ENCODE results near the gene LINGO1. TPM values are rescaled to one million over a fixed set of nuclear protein-coding genes. Genes with fewer than 3 reads are reported as not detected.

LINGO1 gene
- total and polyA plus RNA-seq, 9 of the 15 experiments (the other 6 are each of a cell fraction or from before 2014, with no cell fraction given), result 0.07 to 15.3 (median 2.1) TPM

DNA sequence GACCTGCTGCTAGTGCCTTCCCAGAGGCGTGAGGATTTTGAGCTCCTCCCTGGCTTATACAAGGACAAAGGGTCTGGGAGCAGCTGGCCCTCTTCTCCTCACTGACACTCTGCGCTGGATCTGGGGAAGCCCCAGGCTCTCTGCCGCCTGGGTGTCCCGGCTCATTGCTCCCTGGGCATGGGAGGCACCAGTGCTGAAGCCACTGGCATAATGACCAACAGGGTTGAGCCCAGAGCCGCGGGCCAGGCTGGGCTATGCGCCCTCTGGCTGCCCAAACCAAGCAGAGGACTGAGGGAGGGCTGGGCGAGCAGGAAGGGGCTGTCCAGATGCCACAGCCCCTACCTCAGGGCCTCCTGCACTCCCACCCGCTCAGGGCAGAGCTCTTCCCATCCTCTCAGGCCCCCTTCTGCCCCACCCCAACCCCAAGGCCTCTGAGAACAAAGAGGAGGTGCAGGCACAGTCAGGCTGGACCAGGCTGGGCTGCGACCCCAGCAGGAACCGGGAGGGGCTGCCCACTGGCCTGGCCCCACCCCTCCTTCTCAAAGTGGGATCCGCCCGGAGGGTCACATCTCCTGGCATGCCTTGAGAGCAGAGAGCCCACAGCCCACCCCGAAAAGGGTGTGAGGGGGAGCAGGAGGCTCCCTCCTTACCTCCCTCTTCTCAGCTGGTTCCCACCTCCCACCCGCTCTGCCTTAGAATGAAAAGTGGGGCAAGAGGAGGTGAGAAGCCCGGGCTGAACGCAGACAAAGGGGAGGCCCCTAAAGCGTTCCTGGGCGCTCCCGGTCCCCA lies 1.6 kb downstream of the LINGO1 start:
- peaks cover 27% of the 10 kb centered on the region for H3K79me2 ChIP-seq (ENCODE audit: control insufficient read depth, insufficient read depth, low read length)
- H3K36me3 ChIP-seq (ENCODE audit: control insufficient read depth, insufficient read depth, low read length), result no peaks in the 10 kb centered on the region
- intact Hi-C loops (cut with micrococcal nuclease) (loop anchor here (5.0 kb wide), 1 partner anchor 241 kb away; no protein-coding TSS in a partner anchor), in situ Hi-C loops (cut with MboI) (no loop called here)
- ChIA-PET POLR2A (interaction anchor here (0.7 to 1.3 kb wide), 4 partner anchors 11 to 73 kb away, joined by 3 to 6 read pairs (median 4); no protein-coding TSS in a partner anchor), CTCF (ENCODE audit: low intra/inter-chr PET ratio) (interaction anchor here (4.2 kb wide), 1 partner anchor 190 kb away, joined by 97 read pairs; no protein-coding TSS in a partner anchor)
- H3K4me3 ChIP-seq, result peak overlapping the region; percentile 48
- no peak overlapping the region for H3K27ac ChIP-seq (ENCODE audit: extremely low read depth, low read depth, low read length)
- WGBS (ENCODE audit: insufficient coverage, low coverage, missing lambda C conversion rate), result 53% methylated on average over 15 of the region's 20 CpGs
- TF ChIP-seq PHF21A (IDR thresholded peaks at IDR 0.05; ENCODE audit: borderline replicate concordance, low read depth) (no peak), RBFOX2 (IDR thresholded peaks at IDR 0.05; ENCODE audit: low read depth, low read length) (peak; percentile 10; the same call in 1 of the 2 replicates)
- TF ChIP-seq, protein P1, sequence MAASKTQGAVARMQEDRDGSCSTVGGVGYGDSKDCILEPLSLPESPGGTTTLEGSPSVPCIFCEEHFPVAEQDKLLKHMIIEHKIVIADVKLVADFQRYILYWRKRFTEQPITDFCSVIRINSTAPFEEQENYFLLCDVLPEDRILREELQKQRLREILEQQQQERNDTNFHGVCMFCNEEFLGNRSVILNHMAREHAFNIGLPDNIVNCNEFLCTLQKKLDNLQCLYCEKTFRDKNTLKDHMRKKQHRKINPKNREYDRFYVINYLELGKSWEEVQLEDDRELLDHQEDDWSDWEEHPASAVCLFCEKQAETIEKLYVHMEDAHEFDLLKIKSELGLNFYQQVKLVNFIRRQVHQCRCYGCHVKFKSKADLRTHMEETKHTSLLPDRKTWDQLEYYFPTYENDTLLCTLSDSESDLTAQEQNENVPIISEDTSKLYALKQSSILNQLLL (CRISPR knock-in tag; IDR thresholded peaks at IDR 0.05; ENCODE audit: borderline replicate concordance), result no peak
- BruUV-seq (replicated peaks), result TSS peak; percentile 35
- peaks cover 0 to 9% of the 10 kb centered on the region in 2 experiments; a peak in 1 of 5 replicates for H3K27me3 ChIP-seq (ENCODE audit: control insufficient read depth in 2 of 2, insufficient read depth in 2 of 2, low read length in 2 of 2)
- FAIRE-seq, result no peak
- peaks cover 25 to 60% of the 10 kb centered on the region in 2 experiments; a peak in 4 of 5 replicates for H3K4me1 ChIP-seq (replicated peaks in 1 of 2; ENCODE audit: control insufficient read depth in 2 of 2, insufficient read depth in 2 of 2, low read length in 2 of 2)
- no peak overlapping the region for H2AFZ ChIP-seq (ENCODE audit: low read depth, low read length)
- H3K9me3 ChIP-seq (replicated peaks; ENCODE audit: control insufficient read depth, insufficient read depth, low read depth, low read length), result no peaks in the 10 kb centered on the region
- DNase-seq (ENCODE audit: extremely low read depth in 1 of 4, low spot score in 3 of 4), result peak in 1 of 4 experiments; percentile 32
- no peak for ATAC-seq
- peak overlapping the region; percentile 62 to 92; a peak in 3 of 4 replicates for H3K9ac ChIP-seq (ENCODE audit: insufficient read depth in 1 of 2, low read depth in 2 of 2, low read length in 2 of 2)
- no peaks in the 10 kb centered on the region for H4K20me1 ChIP-seq (replicated peaks; ENCODE audit: control insufficient read depth, insufficient read depth, low read length)
- peaks cover 7% of the 10 kb centered on the region for H3K9me1 ChIP-seq (ENCODE audit: control insufficient read depth, insufficient read depth, low read length)
- peak overlapping the region; percentile 60 for H3K4me2 ChIP-seq (ENCODE audit: insufficient read depth, low read length)
